GM03348 (cell line): ENCODE data around the gene CRYBA4.

Source experiments
- DNase-seq: peaks from one replicate; pipeline ENCODE4 v3.0.0; 2012; ENCODE audit warnings: low spot score

Gene CRYBA4

GRCh38 chr22:26660961-26661578 is 39.3 kb downstream of the CRYBA4 start:
- DNase-seq, result no peak

DNA sequence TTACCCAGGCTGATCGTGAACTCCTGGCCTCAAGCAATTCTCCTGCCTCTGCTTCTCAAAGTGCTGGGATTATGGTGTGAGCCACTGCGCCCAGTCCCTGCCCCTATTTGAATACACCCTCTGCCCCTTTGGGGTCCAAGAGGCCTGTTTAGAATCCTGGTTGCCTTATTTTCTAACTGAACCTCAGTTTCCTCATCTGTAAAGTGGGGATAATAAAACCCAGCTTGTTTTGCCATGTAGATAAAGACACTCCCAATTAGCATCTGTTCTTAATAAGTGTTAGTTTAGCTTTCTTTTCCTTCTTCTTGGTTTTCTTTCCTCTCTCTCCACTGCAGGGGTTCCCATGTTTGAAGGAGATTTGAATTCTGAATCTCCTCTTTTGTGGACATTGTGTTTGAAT is 40.4 kb downstream of the CRYBA4 start:
- DNase-seq, result no peak

GRCh38 chr22:26663374-26663923 is 41.7 kb downstream of the CRYBA4 start:
- DNase-seq, result no peak

DNA sequence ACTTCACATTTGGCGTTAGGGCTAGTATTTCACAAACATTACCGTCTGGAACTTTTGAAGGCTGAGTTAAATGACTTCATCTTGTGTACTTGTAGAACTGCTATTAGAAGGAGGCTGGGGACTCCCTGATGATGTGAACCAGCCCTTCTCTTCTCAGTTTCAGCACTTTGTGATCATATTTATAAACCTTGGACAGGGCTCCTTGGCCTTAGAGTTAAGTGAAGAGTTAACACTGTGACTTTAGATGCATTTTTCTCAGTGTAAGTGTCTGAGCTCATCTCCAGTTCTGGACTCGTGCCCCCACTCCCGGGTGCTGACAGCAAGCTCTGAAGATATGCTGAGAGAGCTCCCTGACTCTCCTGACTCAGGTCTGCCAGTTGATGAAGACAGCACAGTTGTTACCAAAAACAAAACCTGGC is 44.1 kb downstream of the CRYBA4 start:
- DNase-seq, result peak; percentile 67

GRCh38 chr22:26667140-26667539 is 45.4 kb downstream of the CRYBA4 start:
- no peak for DNase-seq

DNA sequence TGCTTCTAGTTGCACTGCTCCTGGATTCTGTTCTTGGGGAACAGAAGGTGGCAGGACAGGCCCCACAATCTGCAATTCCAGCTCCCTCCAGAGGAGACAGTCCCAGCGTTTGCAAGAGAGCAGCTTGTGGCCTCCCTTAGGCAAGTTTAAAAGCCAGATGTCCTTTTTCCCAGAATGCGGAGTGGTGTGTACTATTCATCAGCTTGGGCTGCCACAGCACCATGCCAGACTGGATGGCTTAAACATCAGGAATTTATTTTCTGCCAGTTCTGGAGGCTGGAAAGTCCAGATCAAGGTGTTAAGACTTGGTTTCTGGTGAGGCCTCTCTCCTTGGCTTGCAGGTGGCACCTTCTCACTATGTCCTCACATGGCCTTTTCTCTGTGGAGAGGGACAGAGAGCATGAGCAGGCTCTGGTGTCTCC is 47.3 kb downstream of the CRYBA4 start:
- peak; percentile 40 for DNase-seq

- DNase-seq, result no peak
Measured at GRCh38 chr22:26670459-26670858, 48.7 kb downstream of the CRYBA4 start.

DNA sequence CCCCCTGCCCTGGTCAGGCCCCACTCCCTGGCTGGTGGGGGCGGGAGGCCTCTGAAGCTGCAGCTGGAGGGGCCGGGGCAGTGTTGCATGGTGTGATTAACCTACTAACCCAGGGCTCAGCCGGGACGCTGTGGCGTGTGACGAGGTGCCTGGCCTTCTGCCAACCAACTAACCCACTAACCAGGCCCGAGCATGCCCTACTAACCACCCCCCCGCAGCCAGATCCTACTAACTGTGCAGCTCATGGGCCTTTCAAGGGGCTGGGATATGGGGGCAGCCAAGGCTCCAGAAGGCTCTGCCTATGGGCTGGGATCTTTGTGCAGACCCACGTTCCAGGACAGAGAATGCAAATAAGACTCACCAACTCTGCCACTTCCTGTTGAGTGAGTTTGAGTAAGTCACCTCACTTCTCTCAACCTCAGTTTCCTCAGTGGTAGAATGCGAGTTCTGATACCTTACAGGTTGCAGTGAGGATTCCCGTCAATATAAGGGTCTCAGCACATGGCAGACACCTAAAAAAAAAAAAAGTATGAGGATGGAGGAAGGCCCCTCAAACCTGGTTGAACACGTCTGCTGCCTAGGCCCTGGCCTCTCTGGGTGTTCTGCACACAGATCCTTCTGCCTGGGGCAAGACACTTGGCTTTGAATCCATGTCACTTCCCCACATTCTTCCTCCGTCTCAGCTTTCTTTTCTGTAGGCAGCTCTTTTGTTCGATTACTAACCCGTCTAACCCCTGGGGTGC is 49.7 kb downstream of the CRYBA4 start:
- DNase-seq, result no peak

GRCh38 chr22:26672060-26672471 is 50.3 kb downstream of the CRYBA4 start:
- DNase-seq, result no peak

DNA sequence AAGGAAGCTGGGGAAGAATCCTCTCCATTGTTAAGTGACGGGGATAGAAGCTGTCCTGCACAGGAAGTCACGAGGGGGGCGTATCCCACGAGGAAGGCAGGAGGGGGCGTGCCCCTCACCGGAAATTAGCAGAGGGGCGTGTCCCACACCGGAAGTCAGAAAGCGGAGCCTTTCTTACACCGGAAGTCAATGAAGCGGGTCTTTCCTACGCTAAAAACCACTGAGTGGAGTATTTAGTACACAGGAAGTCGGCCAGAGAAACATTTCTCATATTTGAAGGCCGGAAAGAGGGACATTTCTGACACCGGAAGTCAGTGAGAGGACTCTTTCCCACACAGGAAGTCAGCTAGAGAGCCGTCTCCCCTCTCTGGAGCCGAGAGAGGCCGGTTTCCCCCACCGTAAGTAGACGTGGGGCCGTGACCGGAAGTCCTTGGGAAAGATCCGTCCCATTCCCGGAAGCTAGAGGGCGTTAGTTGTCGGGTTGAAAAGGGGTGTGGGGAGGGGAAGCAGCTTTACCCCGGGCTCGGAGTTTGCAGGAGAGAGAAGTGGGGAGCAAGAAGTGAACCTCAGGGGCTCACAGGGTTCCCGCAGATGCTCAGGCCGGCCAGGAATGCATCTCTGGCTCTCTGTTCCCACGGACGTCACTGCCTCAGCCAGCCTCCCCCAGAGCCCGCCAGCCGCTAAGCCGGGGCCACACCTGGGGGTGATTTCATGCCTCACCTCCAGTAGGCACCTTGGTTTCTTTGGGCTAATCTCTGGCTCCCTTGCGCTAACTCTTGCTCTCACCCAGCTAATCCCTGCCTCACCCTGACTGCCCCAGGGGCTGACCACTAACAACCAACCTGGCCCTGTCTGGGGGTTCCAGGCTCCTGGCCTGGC is 51.1 kb downstream of the CRYBA4 start:
- DNase-seq, result peak; percentile 93

DNA sequence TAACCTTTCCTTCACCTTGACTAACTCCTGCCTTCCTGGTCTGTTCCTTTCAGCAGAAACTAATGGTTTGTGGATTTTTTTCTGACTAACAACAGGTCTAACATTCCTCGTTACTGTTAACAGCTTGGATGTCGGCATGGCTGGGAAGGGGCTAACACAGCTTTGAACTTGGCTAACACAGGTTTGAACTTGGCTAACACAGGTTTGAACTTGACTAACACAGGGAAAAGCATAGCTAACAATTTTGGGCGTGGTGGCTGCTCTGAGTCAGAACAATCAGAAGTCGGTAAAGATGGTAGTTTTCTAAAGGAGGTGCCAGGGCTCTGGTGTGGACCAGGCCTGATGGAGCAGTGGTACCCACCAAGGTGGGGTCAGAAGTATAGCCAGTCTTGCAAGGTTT is 51.7 kb downstream of the CRYBA4 start:
- DNase-seq, result peak; percentile 28

- no peak for DNase-seq
Measured at GRCh38 chr22:26674211-26675190, 52.7 kb downstream of the CRYBA4 start.

GRCh38 chr22:26675687-26676268 is 54.0 kb downstream of the CRYBA4 start:
- DNase-seq, result no peak

DNA sequence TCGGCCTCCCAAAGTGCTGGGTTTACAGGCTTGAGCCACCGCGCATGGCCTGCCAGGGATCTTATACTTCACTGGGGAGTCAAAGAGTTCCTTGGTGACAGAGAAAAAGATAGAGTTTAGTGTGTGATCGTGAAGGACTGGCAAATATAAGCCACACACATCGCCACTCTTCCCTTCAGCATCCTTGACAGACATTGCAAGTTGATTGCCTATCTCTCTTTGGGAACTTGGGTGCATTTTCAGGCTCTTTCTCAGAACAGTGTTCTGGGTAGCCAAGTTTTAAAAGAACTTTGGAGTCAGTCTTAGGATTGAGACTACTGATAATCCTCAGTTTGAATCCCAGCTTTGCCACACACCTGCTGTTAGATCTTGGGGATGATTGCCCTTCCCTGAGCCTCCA is 55.5 kb downstream of the CRYBA4 start:
- no peak for DNase-seq

DNA sequence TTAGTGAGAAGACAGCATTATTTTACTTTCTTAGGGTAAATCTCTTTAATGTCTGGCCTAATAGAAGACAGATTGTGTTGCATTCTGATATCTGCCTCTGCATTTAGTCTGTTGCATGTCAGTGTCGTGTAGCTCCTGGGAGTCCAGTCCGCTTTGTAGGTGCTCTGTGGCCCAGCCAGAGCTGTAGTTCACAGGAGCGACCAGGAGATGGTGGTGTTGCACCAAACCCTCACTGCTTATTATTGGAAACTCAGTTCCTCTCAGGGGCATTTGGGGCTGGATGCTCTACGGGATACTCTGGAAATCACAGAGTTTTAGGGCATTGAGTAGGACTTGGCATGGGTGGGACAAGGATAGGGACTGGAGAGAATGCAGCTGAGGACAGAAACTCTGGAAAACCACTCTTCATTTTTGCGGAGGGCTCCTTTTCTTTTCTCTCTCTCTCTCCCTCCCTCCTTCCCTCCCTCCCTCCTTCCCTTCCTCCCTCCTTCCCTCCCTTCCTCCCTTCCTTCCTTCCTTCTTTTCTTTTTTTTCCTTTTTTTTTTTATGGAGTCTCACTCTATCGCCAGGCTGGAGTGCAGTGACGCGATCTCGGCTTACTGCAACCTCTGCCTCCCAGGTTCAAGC is 57.4 kb downstream of the CRYBA4 start:
- DNase-seq, result peak; percentile 85
